ENCODE data around the gene BANP. TPM values are rescaled to one million over a fixed set of nuclear protein-coding genes. Genes with fewer than 3 reads are reported as not detected.
"Not testable (repeated sequence)": the region's sequence is repeated elsewhere in the genome, so short reads cannot be mapped to it uniquely, and the experiment has no call there.

BANP gene
- 24.6 and 26.7 TPM in 2 replicates for total RNA-seq
- 25.3 and 27.9 TPM in 2 replicates for polyA plus RNA-seq

GRCh38 chr16:87950765-87951551 is at the start of gene BANP:
BANP (plus strand) TSS chr16:87951434; CDS start chr16:87975116, 23,682 bp downstream.
- H3K4me1 ChIP-seq (ENCODE audit: low read depth), result peaks cover 5% of the 10 kb centered on the region
- peak within 1 kb of the TSS; percentile 98 for H3K4me3 ChIP-seq
- peak within 1 kb of the TSS; percentile 99 for H3K27ac ChIP-seq
- H3K36me3 ChIP-seq, result no peaks in the 10 kb centered on the region
- peak; percentile 99 for DNase-seq (ENCODE audit: low read depth in 1 of 2, low spot score in 1 of 2)
- H3K9me3 ChIP-seq (ENCODE audit: low read depth), result no peaks in the 10 kb centered on the region
- TF ChIP-seq CTCF (IDR thresholded peaks at IDR 0.05; ENCODE audit: low read depth, low read length), result peak; percentile 36
- H3K27me3 ChIP-seq, result no peaks in the 10 kb centered on the region

- DNase-seq (ENCODE audit: low read depth in 1 of 2, low spot score in 1 of 2); H3K9me3 ChIP-seq (ENCODE audit: low read depth); H3K36me3 ChIP-seq; H3K4me3 ChIP-seq; H3K27me3 ChIP-seq; H3K4me1 ChIP-seq (ENCODE audit: low read depth); H3K27ac ChIP-seq: not testable (repeated sequence)
Observed at GRCh38 chr16:87904963-87905362, 46.3 kb upstream of the BANP start.

GRCh38 chr16:87905521-87905920 is 45.7 kb upstream of the BANP start:
- H3K4me1 ChIP-seq (ENCODE audit: low read depth); H3K4me3 ChIP-seq; H3K9me3 ChIP-seq (ENCODE audit: low read depth); H3K36me3 ChIP-seq; H3K27me3 ChIP-seq; DNase-seq (ENCODE audit: low read depth in 1 of 2, low spot score in 1 of 2); H3K27ac ChIP-seq: not testable (repeated sequence)

GRCh38 chr16:87908101-87908500 is 43.1 kb upstream of the BANP start:
- H3K27ac ChIP-seq; DNase-seq (ENCODE audit: low read depth in 1 of 2, low spot score in 1 of 2): not testable (repeated sequence)

GRCh38 chr16:87909203-87909935 is 41.9 kb upstream of the BANP start:
- H3K4me1 ChIP-seq (ENCODE audit: low read depth); H3K4me3 ChIP-seq; H3K36me3 ChIP-seq; H3K9me3 ChIP-seq (ENCODE audit: low read depth); H3K27ac ChIP-seq; H3K27me3 ChIP-seq: not testable (repeated sequence)
- peak; percentile 86 for TF ChIP-seq CTCF (IDR thresholded peaks at IDR 0.05; ENCODE audit: low read depth, low read length)
- peak; percentile 67 to 71 for DNase-seq (ENCODE audit: low read depth in 1 of 2, low spot score in 1 of 2)

More at GRCh38 chr16:87908101-87908500, 43.1 kb upstream of the BANP start:
- H3K36me3 ChIP-seq; H3K4me3 ChIP-seq; H3K27me3 ChIP-seq; H3K9me3 ChIP-seq (ENCODE audit: low read depth); H3K4me1 ChIP-seq (ENCODE audit: low read depth): not testable (repeated sequence)

- H3K27ac ChIP-seq; H3K27me3 ChIP-seq; H3K36me3 ChIP-seq; H3K4me1 ChIP-seq (ENCODE audit: low read depth); H3K9me3 ChIP-seq (ENCODE audit: low read depth); H3K4me3 ChIP-seq: not testable (repeated sequence)
- DNase-seq (ENCODE audit: low read depth in 1 of 2, low spot score in 1 of 2), result peak in 1 of 2 donors; percentile 65
Observed at GRCh38 chr16:87911106-87911763, 40.0 kb upstream of the BANP start.

GRCh38 chr16:87912691-87913090 is 38.5 kb upstream of the BANP start:
- not testable (repeated sequence) for H3K9me3 ChIP-seq (ENCODE audit: low read depth); H3K27ac ChIP-seq; H3K4me3 ChIP-seq; DNase-seq (ENCODE audit: low read depth in 1 of 2, low spot score in 1 of 2); H3K36me3 ChIP-seq; H3K27me3 ChIP-seq; H3K4me1 ChIP-seq (ENCODE audit: low read depth)

GRCh38 chr16:87914021-87914725 is 37.1 kb upstream of the BANP start:
- H3K4me3 ChIP-seq; H3K4me1 ChIP-seq (ENCODE audit: low read depth); DNase-seq (ENCODE audit: low read depth in 1 of 2, low spot score in 1 of 2); H3K36me3 ChIP-seq; H3K27me3 ChIP-seq; H3K27ac ChIP-seq; H3K9me3 ChIP-seq (ENCODE audit: low read depth): not testable (repeated sequence)

Measured in cardiac muscle cell (in vitro differentiated cells and primary cell).